Endodermal cell (in vitro differentiated cells): Measurements from ENCODE around the gene CCDC66. TPM values are rescaled to one million over a fixed set of nuclear protein-coding genes. Genes with fewer than 3 reads are reported as not detected.

ENCODE experiments used
- DNase-seq: peaks from one replicate; pipeline ENCODE4 v3.0.0-alpha.2; 2017
- H3K27ac ChIP-seq: 2 replicates; pipeline ENCODE4 v1.5.1; 2013; ENCODE audit warnings: mild to moderate bottlenecking, low read depth, low read length, moderate library complexity
- H3K27me3 ChIP-seq: 2 replicates; pipeline ENCODE4 v1.6.1; 2013; ENCODE audit warnings: mild to moderate bottlenecking, low read length, moderate library complexity; ENCODE audit not compliant: insufficient read depth, control insufficient read depth, poor library complexity, severe bottlenecking
- H3K36me3 ChIP-seq: 2 replicates; pipeline ENCODE4 v1.7.0; 2013; ENCODE audit warnings: mild to moderate bottlenecking, low read length, moderate library complexity; ENCODE audit not compliant: control insufficient read depth, insufficient read depth
- H3K4me1 ChIP-seq: one replicate; pipeline ENCODE4 v1.7.0; 2013; ENCODE audit warnings: low read length; ENCODE audit not compliant: control insufficient read depth, insufficient read depth
- H3K4me3 ChIP-seq: 2 replicates; pipeline ENCODE4 v1.5.1; 2013; ENCODE audit warnings: mild to moderate bottlenecking, low read length, moderate library complexity
- H3K9ac ChIP-seq: 2 replicates; pipeline ENCODE4 v1.6.1; 2013; ENCODE audit warnings: mild to moderate bottlenecking, low read length, moderate library complexity; ENCODE audit not compliant: poor library complexity, severe bottlenecking; ENCODE audit errors: extremely low read depth
- H3K9me3 ChIP-seq: 2 replicates; pipeline ENCODE4 v1.6.1; 2013; ENCODE audit warnings: mild to moderate bottlenecking, low read length, moderate library complexity; ENCODE audit not compliant: control insufficient read depth
- H3K27ac Mint-ChIP-seq: 2 replicates; pipeline ENCODE4 v1.8.0; 2020; ENCODE audit warnings: mixed read lengths
- H3K27me3 Mint-ChIP-seq: 2 replicates; pipeline ENCODE4 v1.8.0; 2021; ENCODE audit warnings: mild to moderate bottlenecking, mixed read lengths; ENCODE audit not compliant: insufficient read depth
- H3K36me3 Mint-ChIP-seq: 2 replicates; pipeline ENCODE4 v1.8.0; 2020; ENCODE audit warnings: low read depth, mixed read lengths
- H3K4me1 Mint-ChIP-seq: 2 replicates; pipeline ENCODE4 v1.8.0; 2020; ENCODE audit warnings: mixed read lengths
- H3K4me3 Mint-ChIP-seq: 2 replicates; pipeline ENCODE4 v1.8.0; 2020; ENCODE audit warnings: mild to moderate bottlenecking, moderate library complexity, mixed read lengths
- H3K9me3 Mint-ChIP-seq: 2 replicates; pipeline ENCODE4 v1.8.0; 2020; ENCODE audit warnings: mild to moderate bottlenecking, mixed read lengths
- WGBS, 2 experiments: methylation state at CpG; one replicate each; pipeline versions ENCODE4 v1.1.5 to v1.1.7; 2013; ENCODE audit warnings: missing lambda C conversion rate in 2 of 2, mixed read lengths in 1 of 2; ENCODE audit not compliant: insufficient coverage in 1 of 2, insufficient read length in 1 of 2; 5-methylcytosine and 5-hydroxymethylcytosine counted together
- total RNA-seq, 2 donors: library from RNA; stranded (reverse); fragmentation: NEBNext Ultra II Directional in 1 of 2; extraction: Animal tissue kit (Norgen Biotek cat#: 25700) in 1 of 2; gene quantifications; 2 replicates in 1 of 2; 3 replicates in 1 of 2; pipeline ENCODE4 v1.2.1, GENCODE V29; 2021
- TF ChIP-seq, protein P1 (sequence below): fragments of 200-600 bp; sonication (generic); conservative IDR thresholded peaks from 2 replicates; pipeline ENCODE4 v1.5.0; 2021; ENCODE audit warnings: antibody characterized with exemption, mild to moderate bottlenecking

CCDC66 gene
- total RNA-seq, 2 donors from 2014 or later = 32.1 to 36.4 TPM

DNA sequence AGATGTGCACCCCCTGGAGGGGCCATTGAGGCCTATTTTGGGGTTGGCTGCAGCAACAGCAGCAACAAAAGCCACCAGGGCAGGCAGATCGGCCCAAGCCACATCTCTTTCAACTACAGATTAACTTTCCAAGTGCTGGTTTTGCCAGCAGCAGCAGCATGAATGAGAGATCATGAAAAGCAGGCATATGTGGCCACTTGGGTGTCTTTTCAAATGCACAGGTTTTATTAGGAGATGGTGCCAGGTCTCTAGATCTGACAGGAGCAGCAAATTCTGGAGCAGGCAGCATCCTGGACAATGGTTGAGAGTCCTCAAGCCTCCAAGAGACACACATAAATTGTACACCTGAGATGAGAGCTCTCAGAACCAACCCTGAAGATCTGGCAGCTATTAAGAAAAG is 31.7 kb upstream of the CCDC66 start:
- no peaks in the 10 kb centered on the region for H3K27me3 Mint-ChIP-seq
- no peaks in the 10 kb centered on the region for H3K4me1 ChIP-seq
- no peaks in the 10 kb centered on the region for H3K27me3 ChIP-seq
- TF ChIP-seq, protein P1, sequence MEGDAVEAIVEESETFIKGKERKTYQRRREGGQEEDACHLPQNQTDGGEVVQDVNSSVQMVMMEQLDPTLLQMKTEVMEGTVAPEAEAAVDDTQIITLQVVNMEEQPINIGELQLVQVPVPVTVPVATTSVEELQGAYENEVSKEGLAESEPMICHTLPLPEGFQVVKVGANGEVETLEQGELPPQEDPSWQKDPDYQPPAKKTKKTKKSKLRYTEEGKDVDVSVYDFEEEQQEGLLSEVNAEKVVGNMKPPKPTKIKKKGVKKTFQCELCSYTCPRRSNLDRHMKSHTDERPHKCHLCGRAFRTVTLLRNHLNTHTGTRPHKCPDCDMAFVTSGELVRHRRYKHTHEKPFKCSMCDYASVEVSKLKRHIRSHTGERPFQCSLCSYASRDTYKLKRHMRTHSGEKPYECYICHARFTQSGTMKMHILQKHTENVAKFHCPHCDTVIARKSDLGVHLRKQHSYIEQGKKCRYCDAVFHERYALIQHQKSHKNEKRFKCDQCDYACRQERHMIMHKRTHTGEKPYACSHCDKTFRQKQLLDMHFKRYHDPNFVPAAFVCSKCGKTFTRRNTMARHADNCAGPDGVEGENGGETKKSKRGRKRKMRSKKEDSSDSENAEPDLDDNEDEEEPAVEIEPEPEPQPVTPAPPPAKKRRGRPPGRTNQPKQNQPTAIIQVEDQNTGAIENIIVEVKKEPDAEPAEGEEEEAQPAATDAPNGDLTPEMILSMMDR = no peak
- H3K9me3 Mint-ChIP-seq = no peaks in the 10 kb centered on the region
- no peaks in the 10 kb centered on the region for H3K36me3 ChIP-seq
- no peak overlapping the region for H3K9ac ChIP-seq
- no peaks in the 10 kb centered on the region for H3K9me3 ChIP-seq
- no peak overlapping the region for H3K4me3 Mint-ChIP-seq
- no peak overlapping the region for H3K27ac ChIP-seq
- no peak overlapping the region for H3K27ac Mint-ChIP-seq
- no peak for DNase-seq
- WGBS, 2 experiments = 65% methylated on average over 1 of the region's 1 CpG; no CpG with 5 or more reads in 1 of the 2 experiments
- H3K36me3 Mint-ChIP-seq = no peaks in the 10 kb centered on the region
- no peak overlapping the region for H3K4me3 ChIP-seq
- peaks cover 2% of the 10 kb centered on the region for H3K4me1 Mint-ChIP-seq

DNA sequence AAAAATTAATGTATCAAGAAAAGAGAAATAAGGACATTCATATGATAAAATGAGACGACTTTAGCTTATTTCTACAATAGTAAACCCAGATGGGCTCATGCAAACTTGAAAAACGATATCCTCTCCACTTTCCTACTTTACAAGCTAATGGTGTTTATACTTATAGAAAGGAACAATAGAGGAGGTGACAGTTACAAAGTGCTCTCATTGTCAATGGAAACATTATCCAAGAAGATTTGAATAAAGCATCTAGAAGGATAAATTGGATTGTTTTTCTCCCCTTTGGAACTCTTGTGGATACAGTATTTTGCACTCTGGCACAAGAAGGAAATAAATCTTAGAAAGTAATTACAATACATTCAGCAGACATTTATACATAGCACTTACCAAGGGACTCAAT is 20.2 kb upstream of the CCDC66 start:
- H3K27ac ChIP-seq = no peak overlapping the region
- peaks cover 5% of the 10 kb centered on the region for H3K27me3 Mint-ChIP-seq
- DNase-seq = no peak
- H3K9ac ChIP-seq = no peak overlapping the region
- no peak overlapping the region for H3K4me3 Mint-ChIP-seq
- H3K27me3 ChIP-seq = no peaks in the 10 kb centered on the region
- no peaks in the 10 kb centered on the region for H3K9me3 ChIP-seq
- no peak overlapping the region for H3K4me3 ChIP-seq
- H3K9me3 Mint-ChIP-seq = no peaks in the 10 kb centered on the region
- TF ChIP-seq, protein P1 = no peak
- H3K4me1 Mint-ChIP-seq = no peaks in the 10 kb centered on the region
- no peaks in the 10 kb centered on the region for H3K36me3 ChIP-seq
- no peak overlapping the region for H3K27ac Mint-ChIP-seq
- no peaks in the 10 kb centered on the region for H3K36me3 Mint-ChIP-seq
- WGBS, 2 experiments = 80% methylated on average over 2 of the region's 2 CpGs; no CpG with 5 or more reads in 1 of the 2 experiments
- no peaks in the 10 kb centered on the region for H3K4me1 ChIP-seq

DNA sequence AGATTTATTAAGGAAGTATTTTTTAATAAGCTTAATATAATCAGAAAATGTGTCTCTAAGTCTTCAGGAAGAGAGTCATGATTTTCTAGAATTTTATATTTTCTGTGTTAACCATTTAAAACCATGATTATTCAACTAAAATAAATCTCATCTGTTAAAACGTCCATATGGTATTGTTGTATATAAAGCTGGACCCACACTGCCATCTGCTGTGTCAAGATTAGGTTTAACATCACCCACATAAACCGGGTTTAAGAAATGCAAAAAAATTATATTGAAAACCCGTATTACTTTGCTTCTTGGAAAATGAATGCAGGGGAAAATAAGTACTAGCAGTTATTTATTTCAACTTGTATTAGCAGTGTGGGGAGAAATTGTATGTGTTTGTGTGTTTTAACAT is 9.5 kb upstream of the CCDC66 start:
- Mint-ChIP-seq H3K27me3 (peaks cover 8% of the 10 kb centered on the region), H3K4me1 (no peaks in the 10 kb centered on the region), H3K4me3 (no peak overlapping the region), H3K36me3 (no peaks in the 10 kb centered on the region), H3K9me3 (no peaks in the 10 kb centered on the region), H3K27ac (no peak overlapping the region)
- peaks cover 8% of the 10 kb centered on the region for H3K27me3 ChIP-seq
- no peak overlapping the region for H3K4me3 ChIP-seq
- no peak overlapping the region for H3K27ac ChIP-seq
- no peaks in the 10 kb centered on the region for H3K36me3 ChIP-seq
- 67% methylated on average over 3 of the region's 3 CpGs; no CpG with 5 or more reads in 1 of the 2 experiments for whole genome bisulfite sequencing, 2 experiments
- H3K9ac ChIP-seq = no peak overlapping the region
- TF ChIP-seq, protein P1 = peak; percentile 21
- H3K9me3 ChIP-seq = no peaks in the 10 kb centered on the region
- no peaks in the 10 kb centered on the region for H3K4me1 ChIP-seq
- no peak for DNase-seq
